ENCODE measurements around the gene CRISPLD2. TPM values are rescaled to one million over a fixed set of nuclear protein-coding genes. Genes with fewer than 3 reads are reported as not detected.
"Not testable (repeated sequence)": the region's sequence is repeated elsewhere in the genome, so short reads cannot be mapped to it uniquely, and the experiment has no call there.

Gene CRISPLD2
- total RNA-seq, 1 donor from 2014 or later: 6.1 TPM

DNA sequence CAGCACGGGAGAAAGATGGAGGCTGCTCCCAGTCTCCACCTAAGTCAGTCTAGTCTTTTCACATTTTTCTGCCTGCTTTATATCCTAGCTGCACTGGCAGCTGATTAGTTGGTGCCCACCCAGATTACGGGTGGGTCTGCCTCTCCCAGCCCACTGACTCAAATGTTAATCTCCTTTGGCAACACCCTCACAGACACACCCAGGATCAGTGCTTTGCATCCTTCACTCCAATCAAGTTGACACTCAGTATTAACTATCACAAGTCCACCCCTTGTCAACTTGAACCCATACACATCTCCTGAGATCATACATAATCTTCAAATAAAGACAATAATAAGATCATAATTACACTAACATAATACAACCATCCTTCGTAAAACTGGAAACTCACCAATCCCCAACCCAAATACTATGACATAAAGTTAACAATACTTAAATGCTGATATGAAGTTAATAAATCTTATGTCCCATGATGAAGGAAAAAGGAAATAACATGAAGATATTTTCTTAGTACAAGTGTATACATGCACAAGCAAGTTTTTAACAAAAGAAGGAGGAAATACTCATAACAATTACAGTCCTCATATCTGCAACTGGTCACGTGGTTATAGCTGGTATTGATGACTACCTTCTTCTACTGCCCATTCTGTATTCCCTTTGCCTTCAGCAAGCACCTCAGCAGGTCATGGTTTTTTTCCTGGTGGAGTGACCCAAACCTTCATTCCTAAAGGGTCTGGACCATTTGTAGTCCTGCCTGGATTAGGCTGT is 35.8 kb downstream of the CRISPLD2 start:
- not testable (repeated sequence) for DNase-seq (ENCODE audit: low read depth)

DNA sequence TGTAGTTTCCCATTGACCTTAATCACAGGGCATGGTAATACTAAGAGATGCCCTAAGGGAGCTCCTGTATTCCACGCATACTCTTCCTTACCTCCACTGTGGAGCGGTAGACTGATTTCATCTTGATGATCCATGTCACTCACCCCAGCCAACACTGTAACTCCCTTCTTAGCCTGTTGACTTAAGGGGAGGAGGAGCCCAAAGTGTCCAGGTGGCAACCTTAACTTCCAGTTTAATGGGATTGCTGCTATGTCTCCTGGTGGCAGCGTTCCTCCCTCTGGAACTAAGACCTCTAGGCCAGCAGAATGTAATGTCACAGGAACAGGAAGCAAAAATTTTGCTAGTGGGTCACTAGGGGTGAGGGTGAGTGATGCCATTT is 36.4 kb downstream of the CRISPLD2 start:
- DNase-seq (ENCODE audit: low read depth): not testable (repeated sequence)

DNA sequence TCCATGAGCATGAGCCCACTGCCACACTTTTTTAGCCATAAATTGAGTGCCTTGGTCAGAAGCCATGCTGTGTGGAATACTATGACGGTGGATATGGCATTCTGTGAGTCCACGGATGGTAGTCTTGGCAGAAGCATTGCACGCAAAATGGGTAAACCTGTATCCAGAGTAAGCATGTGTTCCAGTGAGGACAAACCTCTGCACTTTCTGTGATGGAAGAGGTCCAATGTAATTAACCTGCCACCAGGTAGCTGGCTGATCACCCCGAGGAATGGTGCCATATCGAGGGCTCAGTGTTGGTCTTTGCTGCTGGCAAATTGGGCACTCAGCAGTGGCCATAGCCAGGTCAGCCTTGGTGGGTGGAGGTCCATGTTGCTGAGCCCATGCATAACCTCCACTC is 37.0 kb downstream of the CRISPLD2 start:
- DNase-seq (ENCODE audit: low read depth): not testable (repeated sequence)

DNA sequence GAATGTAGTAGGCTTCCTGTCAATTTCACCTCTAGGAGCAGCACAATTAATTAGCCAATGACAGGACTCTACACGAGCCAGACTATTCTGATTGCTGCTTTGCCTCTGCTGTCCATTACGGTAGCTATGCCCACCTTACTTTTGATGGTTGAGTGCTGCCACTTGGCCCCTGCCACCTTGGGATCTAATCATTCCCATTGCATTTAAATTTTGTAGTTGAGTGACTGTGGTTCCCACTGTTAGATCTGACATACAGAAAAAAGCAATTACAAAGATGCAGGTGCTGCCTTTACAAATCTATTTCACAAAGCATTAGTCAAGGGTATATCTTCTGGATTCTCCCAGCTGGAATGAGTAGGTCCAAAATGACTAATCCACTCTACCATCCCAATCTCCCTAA is 39.9 kb downstream of the CRISPLD2 start:
- no peak for DNase-seq (ENCODE audit: low read depth)

DNA sequence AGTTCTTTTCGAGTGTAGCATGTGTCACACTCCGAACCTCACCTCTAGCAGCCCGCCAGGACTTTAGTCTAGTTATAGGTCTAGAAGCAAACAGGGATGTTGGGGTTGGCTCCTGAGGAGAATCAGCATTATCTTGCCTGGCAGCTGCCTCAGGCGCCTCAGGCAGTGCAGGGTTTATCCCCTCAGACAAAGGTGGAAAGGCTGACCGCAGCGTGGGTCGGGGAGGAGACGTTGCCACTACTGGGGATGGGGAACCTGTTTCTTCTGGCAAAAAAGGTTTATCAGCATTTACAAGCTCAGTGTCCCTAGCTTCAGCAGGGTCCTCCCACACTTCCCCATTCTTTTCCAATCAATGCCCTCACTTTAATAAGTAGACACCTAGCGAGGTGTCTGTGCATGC is 40.6 kb downstream of the CRISPLD2 start:
- DNase-seq (ENCODE audit: low read depth): no peak

DNA sequence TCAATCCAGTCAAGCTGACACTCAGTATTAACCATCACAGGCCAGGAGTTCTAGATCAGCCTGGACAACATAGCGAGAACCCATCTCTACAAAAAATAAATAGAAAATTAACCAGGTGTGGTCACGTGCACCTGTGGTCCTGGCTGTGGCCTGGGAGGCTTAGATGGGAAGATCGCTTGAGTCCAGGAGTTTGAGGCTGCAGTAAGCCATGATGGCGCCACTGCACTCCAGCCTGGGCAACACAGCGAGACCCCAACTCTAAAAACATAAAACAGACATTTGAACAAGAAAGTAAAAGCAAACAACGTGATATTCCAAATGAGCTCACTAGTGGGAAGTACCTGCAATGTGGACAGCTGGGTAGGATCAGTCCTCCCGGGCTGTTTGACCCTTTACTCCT is 41.9 kb downstream of the CRISPLD2 start:
- DNase-seq (ENCODE audit: low read depth): no peak

DNA sequence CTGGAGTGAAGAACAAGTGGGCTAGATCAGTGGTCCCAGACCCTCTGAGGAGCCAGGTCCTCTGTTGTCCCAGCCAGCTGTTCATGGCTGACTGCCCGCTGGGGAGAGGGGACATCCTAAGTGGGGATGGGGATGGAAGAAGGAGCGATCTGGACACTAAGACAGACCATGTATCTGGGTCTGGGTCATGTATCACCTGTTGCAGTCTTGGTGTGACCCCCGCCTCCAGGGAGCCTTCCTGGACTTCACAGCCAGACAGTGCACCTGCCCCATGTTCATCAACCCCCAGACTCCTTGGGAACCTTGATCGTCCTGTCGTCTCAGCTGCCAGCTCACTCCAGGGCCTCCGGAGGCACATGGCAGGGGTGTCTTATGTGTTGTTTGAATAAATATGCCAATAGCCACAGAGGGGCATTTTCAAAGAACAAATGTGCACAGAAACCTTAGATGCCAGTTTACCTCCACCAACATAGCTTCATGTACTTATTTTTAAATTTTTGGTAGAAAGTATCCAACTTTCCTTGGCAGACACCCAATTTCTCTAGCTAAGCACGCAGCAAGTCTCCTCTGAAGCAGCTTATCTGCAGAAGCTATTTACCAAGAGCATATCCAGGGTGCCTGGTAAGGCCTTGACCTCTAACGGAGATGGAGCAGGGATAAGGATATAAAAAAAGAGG is 43.2 kb downstream of the CRISPLD2 start:
- DNase-seq (ENCODE audit: low read depth): no peak

DNA sequence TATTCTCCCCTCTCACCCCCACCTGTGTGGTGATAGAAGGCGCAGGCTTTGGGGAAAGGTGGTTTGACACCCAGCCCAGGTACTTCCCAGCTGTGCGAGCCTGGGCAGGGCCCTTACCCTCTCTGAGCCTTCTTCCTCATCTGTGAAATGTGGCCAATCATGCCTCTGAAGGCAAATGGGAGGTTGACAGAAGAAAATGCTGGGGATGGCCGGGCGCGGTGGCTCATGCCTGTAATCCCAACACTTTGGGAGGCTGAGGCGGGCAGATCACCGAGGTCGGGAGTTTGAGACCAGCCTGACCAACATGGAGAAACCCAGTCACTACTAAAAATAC is 43.7 kb downstream of the CRISPLD2 start:
- no peak for DNase-seq (ENCODE audit: low read depth)

DNA sequence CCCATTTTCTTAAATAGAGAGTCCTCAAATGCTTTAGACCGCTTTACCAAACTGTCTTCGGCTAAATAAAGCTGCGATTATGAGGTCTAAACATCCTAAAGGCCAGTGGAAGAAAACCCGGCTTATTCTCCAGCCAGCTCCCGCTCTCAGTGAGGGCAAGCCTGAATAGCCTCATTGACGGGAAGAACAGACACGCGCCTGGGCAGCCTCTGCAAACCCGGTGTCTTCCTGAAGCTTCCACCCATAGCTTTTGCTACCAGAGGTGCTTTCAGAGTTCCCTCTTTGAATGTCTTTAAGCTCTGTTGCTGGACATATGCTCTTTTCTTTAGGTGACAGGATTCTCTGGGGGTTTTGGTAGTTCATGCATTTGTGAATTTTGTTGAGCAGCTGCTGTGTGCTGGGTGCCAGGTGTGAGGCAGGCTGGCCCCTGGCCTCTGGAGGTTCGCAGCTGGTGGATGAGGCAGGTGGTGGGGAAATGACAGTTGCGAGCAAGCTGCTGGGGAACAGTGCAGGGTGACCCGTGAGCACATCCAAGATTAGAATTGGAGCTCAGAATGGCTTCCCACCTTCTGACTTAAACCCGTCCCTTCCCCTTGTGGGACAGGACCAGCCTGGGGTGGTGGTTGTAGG is 44.7 kb downstream of the CRISPLD2 start:
- DNase-seq (ENCODE audit: low read depth): peak; percentile 61

DNA sequence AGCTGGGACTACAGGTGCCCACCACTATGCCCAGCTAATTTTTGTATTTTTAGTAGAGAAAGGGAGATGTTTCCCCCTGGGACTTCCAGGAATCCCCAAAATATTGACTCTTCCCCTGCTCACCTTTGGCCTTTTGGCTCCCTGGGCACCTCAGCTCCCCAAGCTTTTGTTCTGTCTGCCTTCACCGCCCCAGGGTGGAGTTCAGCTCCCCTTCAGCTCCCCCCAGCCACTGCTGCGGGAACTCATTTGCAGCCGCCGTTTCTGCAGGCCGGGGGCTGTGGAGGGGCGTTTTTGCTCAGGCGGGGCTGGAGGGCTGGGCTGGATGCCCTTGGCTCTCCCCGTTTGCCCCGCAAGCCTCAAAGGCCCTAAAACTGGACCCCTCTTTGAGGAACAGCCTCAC is 47.9 kb downstream of the CRISPLD2 start:
- no peak for DNase-seq (ENCODE audit: low read depth)

DNA sequence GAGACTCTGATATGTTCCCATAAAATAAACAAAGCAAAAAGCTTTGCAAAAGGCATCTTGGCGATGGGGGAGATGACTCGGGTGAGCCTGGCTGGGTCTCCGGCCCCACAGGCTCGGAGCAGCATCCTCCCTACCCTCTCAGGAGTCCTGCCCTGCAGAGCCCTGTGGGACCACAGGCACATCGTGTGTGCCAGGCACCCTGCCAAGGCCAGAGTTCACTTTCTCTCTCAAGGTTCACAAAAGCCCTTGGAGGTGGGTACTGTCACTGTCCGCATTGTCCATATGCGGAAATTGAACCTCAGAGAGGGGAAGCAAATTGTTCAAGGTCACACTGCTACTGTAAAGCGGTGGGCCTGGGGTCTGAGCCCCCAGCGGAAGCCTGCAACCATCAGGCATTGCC is 48.5 kb downstream of the CRISPLD2 start:
- no peak for DNase-seq (ENCODE audit: low read depth)

DNA sequence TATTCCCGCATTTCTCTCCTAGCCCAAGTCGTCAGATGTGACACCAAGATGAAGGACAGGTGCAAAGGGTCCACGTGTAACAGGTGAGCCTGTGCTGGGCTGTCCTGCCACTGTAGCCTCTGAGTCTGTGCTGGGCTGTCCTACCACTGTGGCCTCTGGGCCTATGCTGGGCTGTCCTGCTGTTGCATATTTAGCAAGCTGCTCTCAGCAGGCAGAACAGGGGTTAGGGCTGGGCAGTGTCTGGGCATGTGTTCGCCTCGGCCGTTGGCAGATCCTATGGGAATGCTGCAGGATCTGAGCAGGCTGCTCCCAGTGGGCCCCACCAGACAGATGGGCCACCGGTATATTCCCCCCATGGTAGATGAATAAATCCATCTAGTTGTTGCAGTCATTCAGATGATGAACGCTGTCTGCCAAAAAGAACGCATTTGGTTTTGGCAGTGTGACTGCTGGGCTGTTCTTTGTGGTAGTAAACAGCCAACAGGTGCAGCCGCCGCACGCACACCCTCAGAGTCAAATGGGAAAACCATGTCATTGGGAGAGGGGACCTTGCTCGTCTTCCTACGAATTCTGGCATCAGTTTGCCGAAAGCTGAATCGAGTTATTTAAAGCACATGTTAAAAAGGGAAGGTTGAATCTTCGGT is 49.2 kb downstream of the CRISPLD2 start:
- DNase-seq (ENCODE audit: low read depth): peak; percentile 76

DNA sequence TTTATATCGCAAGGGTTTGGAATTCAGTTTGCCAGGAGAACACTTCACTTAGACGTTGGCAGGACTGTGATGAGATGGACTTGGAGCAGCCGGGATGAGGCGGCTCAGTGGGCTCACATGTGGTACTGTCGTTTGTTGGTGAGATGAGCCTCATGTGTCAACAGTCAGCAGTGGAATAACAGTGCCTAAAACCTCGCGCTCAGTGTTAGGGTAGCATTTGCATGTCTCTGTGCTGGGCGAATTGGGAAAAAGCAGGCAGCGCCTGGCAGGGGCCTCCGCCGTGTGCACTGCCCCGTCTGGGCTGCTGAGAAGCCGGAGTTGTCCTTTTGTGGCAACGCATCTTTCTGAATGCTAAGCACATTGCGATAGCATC is 49.7 kb downstream of the CRISPLD2 start:
- no peak for DNase-seq (ENCODE audit: low read depth)

DNA sequence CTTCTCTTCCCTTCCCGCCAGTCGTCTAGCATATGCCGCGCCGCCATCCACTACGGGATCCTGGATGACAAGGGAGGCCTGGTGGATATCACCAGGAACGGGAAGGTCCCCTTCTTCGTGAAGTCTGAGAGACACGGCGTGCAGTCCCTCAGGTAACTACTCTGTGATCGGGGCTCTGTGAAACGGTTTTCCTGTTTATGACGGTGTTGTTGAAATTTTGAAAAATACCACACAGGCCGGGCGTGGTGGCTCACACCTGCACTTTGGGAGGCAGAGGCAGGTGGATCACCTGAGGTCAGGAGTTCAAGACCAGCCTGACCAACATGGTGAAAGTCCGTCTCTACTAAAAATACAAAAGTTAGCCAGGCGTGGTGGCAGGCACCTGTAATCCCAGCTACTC is 53.2 kb downstream of the CRISPLD2 start:
- not testable (repeated sequence) for DNase-seq (ENCODE audit: low read depth)

DNA sequence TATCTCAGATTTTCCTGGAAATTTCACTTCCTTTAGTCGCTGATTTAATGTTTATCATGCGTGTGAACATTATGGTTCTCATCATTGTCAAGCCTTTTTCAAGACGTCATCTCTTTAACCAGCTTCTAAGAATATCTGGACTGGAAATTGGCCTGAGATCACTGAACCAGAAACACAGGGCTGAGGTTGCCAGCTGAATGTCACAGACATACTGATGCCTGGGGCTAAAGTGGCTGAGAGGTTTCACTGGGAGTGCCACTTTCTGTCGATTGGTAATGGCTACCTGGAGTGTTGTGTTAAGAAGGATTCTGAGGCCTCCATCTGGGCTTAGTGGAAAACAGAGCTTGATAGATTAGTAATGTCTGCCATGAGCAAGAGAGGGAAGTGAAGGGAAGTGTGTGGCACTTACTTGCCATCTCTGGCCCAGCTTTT is 54.2 kb downstream of the CRISPLD2 start:
- no peak for DNase-seq (ENCODE audit: low read depth)

DNA sequence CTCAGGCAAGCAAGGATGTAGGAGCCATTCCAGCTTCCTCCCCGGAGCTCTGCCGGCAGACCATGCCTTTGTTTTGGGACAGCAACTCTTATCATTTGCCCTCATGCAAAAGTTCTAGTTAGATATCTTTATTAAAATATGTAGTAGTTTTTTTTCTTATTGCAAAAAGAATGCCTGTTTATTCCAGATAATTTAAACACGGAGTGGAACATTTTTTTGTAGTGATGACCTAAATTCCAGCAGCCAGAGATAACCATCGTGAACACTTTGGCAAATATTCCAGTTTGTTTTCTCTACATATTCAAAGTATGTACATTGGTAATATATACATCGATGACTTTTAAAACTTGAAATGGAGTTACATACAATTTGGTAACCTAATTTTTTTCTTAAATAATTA is 54.8 kb downstream of the CRISPLD2 start:
- no peak for DNase-seq (ENCODE audit: low read depth)

DNA sequence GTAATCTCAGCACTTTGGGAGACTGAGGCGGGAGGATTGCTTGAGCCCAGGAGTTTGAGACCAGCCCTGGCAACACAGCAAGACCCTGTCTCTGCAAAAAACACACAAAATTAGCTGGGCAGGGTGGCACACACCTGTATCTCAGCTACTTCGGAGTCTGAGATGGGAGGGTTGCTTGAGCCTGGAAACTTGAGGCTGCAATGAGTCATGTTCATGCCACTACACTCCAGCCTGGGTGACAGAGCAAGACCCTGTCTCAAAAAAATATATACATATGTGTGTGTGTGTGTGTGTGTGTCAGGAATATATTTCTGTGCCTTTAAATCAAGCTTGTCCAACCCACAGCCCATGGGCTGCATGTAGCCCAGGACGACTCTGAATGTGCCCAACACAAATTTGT is 55.2 kb downstream of the CRISPLD2 start:
- no peak for DNase-seq (ENCODE audit: low read depth)

DNA sequence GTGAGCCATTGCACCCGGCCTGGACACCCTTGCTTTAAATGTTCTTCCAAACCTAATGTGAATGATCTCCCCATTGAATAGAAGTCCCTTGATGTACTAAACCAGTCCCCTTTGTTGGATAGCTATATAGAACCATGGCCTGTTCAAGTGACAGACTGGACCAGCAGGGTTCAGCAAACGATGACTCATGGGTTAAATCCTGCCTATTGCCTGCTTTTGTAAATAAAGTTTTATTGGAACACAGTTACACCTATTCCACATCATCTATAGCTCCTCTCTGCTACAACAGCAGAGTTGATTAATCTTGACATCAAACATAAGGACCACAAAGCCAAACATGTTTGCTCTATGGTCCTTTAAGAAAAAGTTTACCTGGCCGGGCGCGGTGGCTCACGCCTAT is 56.1 kb downstream of the CRISPLD2 start:
- DNase-seq (ENCODE audit: low read depth): no peak

DNA sequence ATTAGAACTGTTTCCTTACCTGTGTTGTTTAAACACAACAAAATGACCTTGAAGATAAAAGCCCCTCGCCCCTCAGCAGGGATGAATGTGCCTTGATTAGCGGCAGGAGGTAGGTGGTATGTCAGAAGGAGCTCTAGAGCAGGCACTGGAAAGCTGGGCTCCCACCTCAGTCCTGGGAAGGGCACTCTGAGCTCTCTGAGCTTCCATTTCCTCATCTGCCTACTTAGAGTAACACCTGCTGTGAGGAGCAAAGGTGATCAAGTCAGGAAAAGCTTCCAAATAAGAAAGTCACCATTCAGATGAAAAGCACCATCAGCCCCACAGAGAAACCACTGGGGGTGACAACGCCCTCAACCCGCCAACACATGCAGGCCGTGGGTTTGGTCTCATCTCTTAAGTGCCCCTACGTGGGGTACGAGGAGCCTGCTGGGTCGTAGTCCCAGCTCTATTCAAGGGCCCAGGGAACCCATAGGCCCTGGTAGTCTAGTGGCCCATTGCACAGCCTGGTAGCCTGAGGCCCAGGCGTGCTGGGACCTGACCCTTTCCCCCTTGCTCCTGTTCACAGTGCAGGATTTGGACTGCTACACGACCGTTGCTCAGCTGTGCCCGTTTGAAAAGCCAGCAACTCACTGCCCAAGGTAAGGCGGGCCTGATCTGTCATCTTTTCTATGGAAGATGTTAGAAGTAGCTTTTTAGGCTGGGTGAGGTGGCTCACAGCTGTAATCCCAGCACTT is 57.3 kb downstream of the CRISPLD2 start:
- no peak for DNase-seq (ENCODE audit: low read depth)

DNA sequence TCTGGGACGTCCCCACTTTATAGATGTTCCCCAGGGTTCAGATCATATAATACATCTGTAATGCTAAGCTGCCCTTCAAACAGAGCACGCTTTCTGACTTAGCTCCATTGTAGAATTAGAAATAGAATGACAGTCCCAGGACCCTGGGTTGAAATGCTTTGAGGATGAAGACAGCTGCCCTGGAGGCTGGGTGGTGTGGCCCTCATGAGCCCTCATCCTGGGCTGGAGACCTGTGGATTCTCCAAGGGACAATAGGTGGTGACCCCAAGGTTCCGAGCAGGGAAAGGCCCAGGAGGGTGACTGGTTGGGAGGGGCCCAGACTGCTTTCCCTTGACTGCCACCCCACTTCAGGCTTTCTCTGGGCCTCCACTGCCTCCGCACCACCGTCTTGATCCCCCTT is 59.0 kb downstream of the CRISPLD2 start:
- no peak for DNase-seq (ENCODE audit: low read depth)
